B cell (primary cell): ENCODE data around the gene VASH1. TPM values are rescaled to one million over a fixed set of nuclear protein-coding genes. Genes with fewer than 3 reads are reported as not detected.

ENCODE experiments used
- ATAC-seq: fragments of 200-7000 bp; cut with Tn5 transposase; one replicate; pipeline ENCODE4 v1.10.0; 2021; ENCODE audit warnings: low read depth, mild to moderate bottlenecking, moderate number of reproducible peaks, moderate library complexity
- CTCF ChIA-PET: fragments of 350-600 bp; sonication (Branson Sonifier 250); formaldehyde crosslinking; loops from one replicate; lab custom pipeline; 2021; ENCODE audit warnings: antibody characterized with exemption, inconsistent platforms; lab: Charles Lee
- POLR2A ChIA-PET: fragments of 350-600 bp; sonication (Branson Sonifier 250); formaldehyde crosslinking; loops from one replicate; lab custom pipeline; 2021; ENCODE audit warnings: antibody characterized with exemption; lab: Charles Lee
- DNase-seq: peaks from one replicate; pipeline ENCODE4 v3.0.0; 2013
- H2AFZ ChIP-seq: 2 replicates; pipeline ENCODE4 v1.6.1; 2012; ENCODE audit warnings: mild to moderate bottlenecking, low read depth, low read length; ENCODE audit not compliant: insufficient read depth, poor library complexity, severe bottlenecking
- H3K27ac ChIP-seq, 2 donors: 1 replicate in 1 of 2; 2 replicates in 1 of 2; pipeline ENCODE4 v1.5.1; 2012 to 2013; ENCODE audit warnings: low read length in 2 of 2, mild to moderate bottlenecking in 2 of 2, moderate library complexity in 1 of 2
- H3K27me3 ChIP-seq, 4 experiments: fragments of 200-600 bp in 1 of 4; sonication (generic) in 1 of 4; replicated peaks in 1 of 4; 1 replicate in 2 of 4; 2 replicates in 2 of 4; pipeline versions ENCODE4 v1.6.1 to v1.7.0; 2013 to 2016; ENCODE audit warnings: low read length in 3 of 4, mild to moderate bottlenecking in 2 of 4, mixed read lengths in 1 of 4, moderate library complexity in 1 of 4; ENCODE audit not compliant: insufficient read depth in 4 of 4, control insufficient read depth in 3 of 4; ENCODE audit errors: control extremely low read depth in 1 of 4
- H3K36me3 ChIP-seq, 2 experiments: replicated peaks in 1 of 2; 1 replicate in 1 of 2; 2 replicates in 1 of 2; pipeline versions ENCODE4 v1.6.1 to v1.7.1; 2013; ENCODE audit warnings: low read length in 1 of 2; ENCODE audit not compliant: insufficient read depth in 2 of 2, control insufficient read depth in 1 of 2; ENCODE audit errors: control extremely low read depth in 1 of 2, extremely low read depth in 1 of 2
- H3K4me1 ChIP-seq, 2 donors: fragments of 200-600 bp in 1 of 2; sonication (generic) in 1 of 2; 1 replicate in 1 of 2; 2 replicates in 1 of 2; pipeline versions ENCODE4 v1.5.1 to v1.6.1; 2013 to 2017; ENCODE audit warnings: low read length in 2 of 2; ENCODE audit not compliant: control insufficient read depth in 2 of 2, insufficient read depth in 2 of 2
- H3K4me2 ChIP-seq: replicated peaks from 2 replicates; pipeline ENCODE3; 2012; ENCODE audit warnings: mild to moderate bottlenecking, low read depth, low read length; ENCODE audit not compliant: poor library complexity, severe bottlenecking
- H3K4me3 ChIP-seq, 5 experiments: fragments of 200-600 bp in 1 of 5; sonication (generic) in 1 of 5; 1 replicate in 3 of 5; 2 replicates in 2 of 5; pipeline versions ENCODE4 v1.5.1 to v1.7.0; 2011 to 2016; ENCODE audit warnings: low read length in 4 of 5, mild to moderate bottlenecking in 4 of 5, low read depth in 2 of 5, control low read depth in 1 of 5, moderate library complexity in 1 of 5; ENCODE audit not compliant: insufficient read depth in 1 of 5; ENCODE audit errors: control extremely low read depth in 1 of 5, extremely low read depth in 1 of 5
- H3K79me2 ChIP-seq: fragments of 200-600 bp; sonication (generic); one replicate; pipeline ENCODE4 v1.6.0; 2016; ENCODE audit warnings: low read length; ENCODE audit not compliant: control insufficient read depth, insufficient read depth
- H3K9ac ChIP-seq: fragments of 200-600 bp; sonication (generic); 2 replicates; pipeline ENCODE4 v1.6.1; 2017; ENCODE audit warnings: mild to moderate bottlenecking, low read length, moderate library complexity
- H3K9me3 ChIP-seq, 3 donors: one replicate each; pipeline versions ENCODE4 v1.6.1 to v1.7.1; 2013; ENCODE audit warnings: low read length in 2 of 3; ENCODE audit not compliant: control insufficient read depth in 2 of 3, insufficient read depth in 1 of 3; ENCODE audit errors: control extremely low read depth in 1 of 3
- H4K20me1 ChIP-seq: 2 replicates; pipeline ENCODE4 v1.6.0; 2012; ENCODE audit warnings: mild to moderate bottlenecking, low read length; ENCODE audit not compliant: insufficient read depth, control insufficient read depth, poor library complexity, severe bottlenecking
- H3K27ac Mint-ChIP-seq: one replicate; pipeline ENCODE4 v1.8.0; 2021; ENCODE audit warnings: mixed read lengths
- H3K27me3 Mint-ChIP-seq: one replicate; pipeline ENCODE4 v1.8.0; 2021; ENCODE audit warnings: mixed read lengths
- H3K4me1 Mint-ChIP-seq: one replicate; pipeline ENCODE4 v1.8.0; 2021; ENCODE audit warnings: mixed read lengths
- H3K4me3 Mint-ChIP-seq: one replicate; pipeline ENCODE4 v1.8.0; 2021; ENCODE audit warnings: mixed read lengths
- H3K9me3 Mint-ChIP-seq: one replicate; pipeline ENCODE4 v1.8.0; 2022; ENCODE audit warnings: mixed read lengths; ENCODE audit not compliant: insufficient read depth
- CTCF ChIP-seq: fragments of 200-600 bp; IDR thresholded peaks from one replicate; pipeline ENCODE4 v1.8.0; 2022; ENCODE audit warnings: antibody characterized with exemption, mild to moderate bottlenecking
- EZH2 ChIP-seq: IDR thresholded peaks from 2 replicates; pipeline ENCODE4 v1.6.1; 2012; ENCODE audit warnings: borderline replicate concordance, low read depth, mild to moderate bottlenecking, moderate library complexity, low read length; ENCODE audit not compliant: insufficient read depth, poor library complexity, severe bottlenecking
- WGBS: methylation state at CpG from one replicate; pipeline ENCODE4 v1.1.5; 2013; ENCODE audit warnings: missing lambda C conversion rate; ENCODE audit not compliant: insufficient coverage; 5-methylcytosine and 5-hydroxymethylcytosine counted together
- intact Hi-C: fragments of 100-400 bp; cut with micrococcal nuclease; formaldehyde crosslinking; loops from one replicate; pipeline ENCODE4 v1.10.0; 2022
- polyA plus RNA-seq: library from polyadenylated mRNA; depleted of rRNA; stranded (reverse); fragments of >200 nt; gene quantifications from 2 replicates; pipeline ENCODE4 v1.2.3, GENCODE V29; 2012
- total RNA-seq, 2 donors: library from RNA; stranded (reverse); fragments of 120-200 nt in 1 of 2; gene quantifications; 1 replicate in 1 of 2; 2 replicates in 1 of 2; pipeline versions ENCODE4 v1.2.3 to v1.2.4, GENCODE V29; 2013 to 2022

Gene VASH1
- total and polyA plus RNA-seq, 2 donors (not counting 1 experiment from before 2014, with no cell fraction given), result 0.60 to 2.7 TPM

GRCh38 chr14:76773956-76774820 is 12.9 kb downstream of the VASH1 start:
- no peak overlapping the region for H3K27ac Mint-ChIP-seq
- H3K27me3 Mint-ChIP-seq, result peaks cover 3% of the 10 kb centered on the region
- DNase-seq (no peak), ATAC-seq (no peak)
- TF ChIP-seq EZH2 (no peak), CTCF (no peak)
- no peaks in the 10 kb centered on the region for H3K36me3 ChIP-seq
- no peak overlapping the region for H3K4me3 Mint-ChIP-seq
- ChIA-PET POLR2A (no interaction called here), CTCF (no interaction called here)
- no peak overlapping the region for H3K4me3 ChIP-seq
- intact Hi-C loops, result no loop called here
- H3K9me3 ChIP-seq, result no peaks in the 10 kb centered on the region
- H3K9me3 Mint-ChIP-seq, result no peaks in the 10 kb centered on the region
- 96% methylated on average over 15 of the region's 18 CpGs for WGBS
- peaks cover 1% of the 10 kb centered on the region for H3K4me1 Mint-ChIP-seq
- no peak overlapping the region for H3K9ac ChIP-seq
- no peak overlapping the region for H3K27ac ChIP-seq
- no peaks in the 10 kb centered on the region for H3K79me2 ChIP-seq
- no peaks in the 10 kb centered on the region for H4K20me1 ChIP-seq
- no peak overlapping the region for H3K4me2 ChIP-seq
- H2AFZ ChIP-seq, result no peak overlapping the region
- H3K27me3 ChIP-seq, result peaks cover 0 to 9% (median 2%) of the 10 kb centered on the region in 4 experiments
- peaks cover under 1 to 1% of the 10 kb centered on the region in 2 donors for H3K4me1 ChIP-seq
